K562 (cell line): ENCODE measurements around the gene LYPD6B.

Experiments
- ARNT ChIP-seq, 2 experiments: fragments of 450-650 bp; IDR thresholded peaks; 2 replicates each; pipeline ENCODE4 v1.6.1; 2016; ENCODE audit warnings: mild to moderate bottlenecking in 1 of 2
- CBX5 ChIP-seq: IDR thresholded peaks from 2 replicates; pipeline ENCODE4 v1.6.1; 2014; ENCODE audit warnings: low read depth, borderline replicate concordance
- CHD2 ChIP-seq: IDR thresholded peaks from 2 replicates; pipeline ENCODE4 v1.6.1; 2011; ENCODE audit warnings: low read depth, low read length
- HNRNPUL1 ChIP-seq: fragments of 200-400 bp; formaldehyde crosslinking; IDR thresholded peaks from 2 replicates; pipeline ENCODE4 v1.6.1; 2017; ENCODE audit warnings: low read length
- SIN3A ChIP-seq, 2 experiments: fragments of 150-350 bp in 1 of 2; IDR thresholded peaks; 2 replicates each; pipeline ENCODE4 v1.6.1; 2011 to 2016; ENCODE audit warnings: borderline replicate concordance in 2 of 2, low read depth in 2 of 2, low read length in 2 of 2, mild to moderate bottlenecking in 2 of 2, moderate library complexity in 2 of 2; ENCODE audit not compliant: control insufficient read depth in 1 of 2
- ZNF507 ChIP-seq: conservative IDR thresholded peaks from 2 replicates; pipeline ENCODE4 v1.6.1; 2017; ENCODE audit warnings: missing genetic modification characterization, missing compliant biosample characterization

DNA sequence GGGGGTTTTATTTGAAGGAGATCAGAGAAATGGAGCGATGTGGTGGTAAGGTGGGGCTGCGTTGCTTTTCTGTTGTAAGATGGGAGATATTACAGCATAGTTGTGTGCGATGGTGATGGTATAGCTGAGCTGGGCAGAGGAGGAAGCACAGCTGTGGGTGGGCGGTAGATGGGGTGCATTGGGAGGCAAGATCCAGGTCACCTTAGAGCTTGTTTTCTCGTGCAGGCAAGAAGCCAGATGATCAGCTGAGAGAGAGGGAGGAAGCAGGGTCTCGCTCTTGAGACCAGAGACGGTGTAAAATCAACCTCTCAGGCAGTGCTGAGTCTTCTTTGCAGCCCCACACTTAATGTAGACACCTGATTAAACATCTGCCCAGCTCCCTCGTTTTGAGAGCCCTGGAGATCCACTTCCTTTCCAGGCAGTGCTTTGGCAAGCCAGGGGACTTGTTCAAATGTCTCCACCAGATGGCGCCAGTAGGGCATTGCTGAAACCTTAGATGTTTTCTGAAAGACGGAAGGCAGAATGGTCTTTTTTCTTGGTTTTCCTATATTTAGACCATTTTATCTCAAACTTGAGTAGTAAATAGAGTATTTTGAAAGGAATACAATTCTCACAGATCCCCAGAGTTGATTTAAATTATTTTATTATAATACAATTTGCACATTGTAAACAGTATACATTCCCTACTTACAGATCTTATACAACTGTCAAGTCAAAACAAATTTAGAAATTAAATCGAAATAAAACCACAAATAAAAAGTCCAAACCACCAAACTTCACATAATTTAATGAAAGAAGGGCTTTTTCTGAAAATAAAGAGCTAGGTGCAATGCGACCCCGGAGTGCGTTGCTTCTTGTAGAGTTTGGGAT lies 21.1 kb upstream of the LYPD6B start:
- TF ChIP-seq CHD2 = no peak
- no peak for TF ChIP-seq SIN3A (IDR thresholded peaks at IDR 0.05; ENCODE audit: borderline replicate concordance in 2 of 2, control insufficient read depth in 1 of 2, low read depth in 2 of 2, low read length in 2 of 2)
- TF ChIP-seq HNRNPUL1 = no peak
- TF ChIP-seq ZNF507 (tag) = no peak
- TF ChIP-seq ARNT (IDR thresholded peaks at IDR 0.05) = no peak
- no peak for TF ChIP-seq CBX5
